Esophagus muscularis mucosa (tissue), 4 donors: Measurements from ENCODE around the gene ARHGEF37. TPM values are rescaled to one million over a fixed set of nuclear protein-coding genes. Genes with fewer than 3 reads are reported as not detected.

Experiments used
- DNase-seq: peaks from one replicate; pipeline ENCODE4 v3.0.0-alpha.2; 2017; ENCODE audit errors: extremely low spot score
- H3K27ac ChIP-seq, 4 donors: fragments of 200-600 bp; sonication (generic); replicated peaks in 1 of 4; 1 replicate in 3 of 4; 2 replicates in 1 of 4; pipeline ENCODE4 v1.5.1; 2016 to 2019; ENCODE audit warnings: mild to moderate bottlenecking in 1 of 4
- H3K27me3 ChIP-seq, 4 donors: fragments of 200-600 bp; sonication (generic); one replicate each; pipeline versions ENCODE4 v1.5.1 to v1.6.0; 2016 to 2019
- H3K36me3 ChIP-seq, 4 donors: fragments of 200-600 bp; sonication (generic); one replicate each; pipeline ENCODE4 v1.5.1; 2016 to 2019
- H3K4me1 ChIP-seq, 4 donors: fragments of 200-600 bp; sonication (generic); one replicate each; pipeline ENCODE4 v1.5.1; 2016 to 2019
- H3K4me3 ChIP-seq, 4 donors: fragments of 200-600 bp; sonication (generic); 1 replicate in 2 of 4; 2 replicates in 2 of 4; pipeline ENCODE4 v1.5.1; 2016 to 2019; ENCODE audit warnings: mild to moderate bottlenecking in 4 of 4, moderate library complexity in 1 of 4
- H3K9me3 ChIP-seq, 4 donors: fragments of 200-600 bp; sonication (generic); 1 replicate in 3 of 4; 2 replicates in 1 of 4; pipeline ENCODE4 v1.5.1; 2016 to 2019
- CTCF ChIP-seq, 3 experiments: fragments of 200-600 bp in 2 of 3; fragments of 450-650 bp in 1 of 3; sonication (generic) in 2 of 3; IDR thresholded peaks; one replicate each; pipeline ENCODE4 v1.5.1; 2017 to 2019; ENCODE audit warnings: antibody characterized with exemption in 3 of 3, mild to moderate bottlenecking in 2 of 3, moderate library complexity in 1 of 3
- EP300 ChIP-seq: sonication (generic); formaldehyde crosslinking; IDR thresholded peaks from one replicate; pipeline ENCODE4 v1.6.1; 2017; ENCODE audit warnings: antibody characterized with exemption
- POLR2A ChIP-seq: fragments of 450-650 bp; IDR thresholded peaks from one replicate; pipeline ENCODE4 v1.6.1; 2017; ENCODE audit warnings: antibody characterized with exemption, moderate library complexity, mild to moderate bottlenecking, low read depth
- POLR2AphosphoS5 ChIP-seq, 2 donors: sonication (generic); formaldehyde crosslinking; IDR thresholded peaks; one replicate each; pipeline ENCODE4 v1.6.1; 2017; ENCODE audit warnings: antibody characterized with exemption in 2 of 2
- WGBS: methylation state at CpG from one replicate; pipeline ENCODE4 v1.1.5; 2018; 5-methylcytosine and 5-hydroxymethylcytosine counted together
- intact Hi-C: fragments of 100-400 bp; cut with DNase I; formaldehyde crosslinking; loops from one replicate; pipeline ENCODE4 v1.15.1; 2023
- total RNA-seq, 4 donors: library from RNA; depleted of rRNA; stranded (reverse); fragments of >200 nt; gene quantifications; one replicate each; pipeline versions ENCODE4 v1.1.0 to v1.2.1, GENCODE V29; 2016

The ARHGEF37 gene
- total RNA-seq, 4 donors from 2014 or later: 11.9 to 22.0 (median 19.5) TPM

GRCh38 chr5:149581931-149582768 lies 852 bp downstream of the ARHGEF37 start:
- no peak for DNase-seq
- intact Hi-C loops: no loop called here
- Histone ChIP-seq H3K9me3 (no peaks in the 10 kb centered on the region), H3K27me3 (no peaks in the 10 kb centered on the region), H3K36me3 (no peaks in the 10 kb centered on the region), H3K27ac (peak overlapping the region; percentile 87 to 92 (median 88)), H3K4me1 (peaks cover 39 to 66% (median 57%) of the 10 kb centered on the region in 4 donors), H3K4me3 (peak overlapping the region; percentile 67 to 81 (median 69))
- 28% methylated on average over 9 of the region's 9 CpGs for WGBS
- TF ChIP-seq CTCF (IDR thresholded peaks at IDR 0.05) (no peak), POLR2AphosphoS5 (IDR thresholded peaks at IDR 0.05) (peak; percentile 34 to 60), EP300 (no peak), POLR2A (no peak)

GRCh38 chr5:149583394-149583793 lies 2.1 kb downstream of the ARHGEF37 start:
- Histone ChIP-seq H3K36me3 (no peaks in the 10 kb centered on the region), H3K27ac (peak overlapping the region; percentile 62 to 92 (median 88)), H3K4me3 (peak overlapping the region in 2 of 4 donors; percentile 2 to 22), H3K9me3 (no peaks in the 10 kb centered on the region), H3K4me1 (peaks cover 44 to 79% (median 68%) of the 10 kb centered on the region in 4 donors), H3K27me3 (no peaks in the 10 kb centered on the region)
- intact Hi-C loops: no loop called here
- 23% methylated on average over 1 of the region's 1 CpG for WGBS
- DNase-seq: no peak
- TF ChIP-seq POLR2A: no peak
- TF ChIP-seq POLR2AphosphoS5 (IDR thresholded peaks at IDR 0.05): peak in 1 of 2 donors; percentile 44

GRCh38 chr5:149584121-149584520 lies 2.8 kb downstream of the ARHGEF37 start:
- peak overlapping the region; percentile 62 to 92 (median 88) for H3K27ac ChIP-seq
- DNase-seq: no peak
- TF ChIP-seq CTCF (IDR thresholded peaks at IDR 0.05): no peak
- TF ChIP-seq POLR2AphosphoS5 (IDR thresholded peaks at IDR 0.05): peak in 1 of 2 donors; percentile 17
- H3K4me3 ChIP-seq: peak overlapping the region in 2 of 4 donors; percentile 2 to 22
- WGBS: 74% methylated on average over 2 of the region's 2 CpGs
- no peaks in the 10 kb centered on the region for H3K27me3 ChIP-seq
- H3K4me1 ChIP-seq: peaks cover 44 to 79% (median 75%) of the 10 kb centered on the region in 4 donors
- no peaks in the 10 kb centered on the region for H3K9me3 ChIP-seq
- intact Hi-C loops: no loop called here
- H3K36me3 ChIP-seq: no peaks in the 10 kb centered on the region

- peaks cover 39 to 73% (median 68%) of the 10 kb centered on the region in 4 donors for H3K4me1 ChIP-seq
- H3K4me3 ChIP-seq: no peak overlapping the region
- TF ChIP-seq EP300 (no peak), CTCF (IDR thresholded peaks at IDR 0.05) (no peak), POLR2A (no peak), POLR2AphosphoS5 (IDR thresholded peaks at IDR 0.05) (no peak)
- intact Hi-C loops: no loop called here
- H3K36me3 ChIP-seq: peaks cover 0 to 7% (median 0%) of the 10 kb centered on the region in 4 donors
- no peaks in the 10 kb centered on the region for H3K27me3 ChIP-seq
- DNase-seq: no peak
- no peak overlapping the region for H3K27ac ChIP-seq
- no peaks in the 10 kb centered on the region for H3K9me3 ChIP-seq
Observed at GRCh38 chr5:149585910-149586309, 4.6 kb downstream of the ARHGEF37 start.

- TF ChIP-seq POLR2A (no peak), CTCF (IDR thresholded peaks at IDR 0.05) (no peak), POLR2AphosphoS5 (IDR thresholded peaks at IDR 0.05) (no peak), EP300 (no peak)
- Histone ChIP-seq H3K36me3 (peaks cover 0 to 7% (median 0%) of the 10 kb centered on the region in 4 donors), H3K27me3 (no peaks in the 10 kb centered on the region), H3K9me3 (no peaks in the 10 kb centered on the region), H3K4me1 (peaks cover 38 to 67% (median 61%) of the 10 kb centered on the region in 4 donors), H3K27ac (peak overlapping the region; percentile 13 to 60 (median 50)), H3K4me3 (no peak overlapping the region)
- DNase-seq: no peak
- intact Hi-C loops: no loop called here
- WGBS: 50% methylated on average over 1 of the region's 1 CpG
Observed at GRCh38 chr5:149586708-149587318, 5.5 kb downstream of the ARHGEF37 start.
